Inflammatory macrophage treated with lipopolysaccharide for 1 hour (primary cell): ENCODE results near the gene TMTC2.
"Not testable (repeated sequence)": the region's sequence is repeated elsewhere in the genome, so short reads cannot be mapped to it uniquely, and the experiment has no call there.

ENCODE experiments used
- DNase-seq, 2 donors: peaks; one replicate each; pipeline ENCODE4 v3.0.0-alpha.2; 2020 to 2022

The TMTC2 gene

DNA sequence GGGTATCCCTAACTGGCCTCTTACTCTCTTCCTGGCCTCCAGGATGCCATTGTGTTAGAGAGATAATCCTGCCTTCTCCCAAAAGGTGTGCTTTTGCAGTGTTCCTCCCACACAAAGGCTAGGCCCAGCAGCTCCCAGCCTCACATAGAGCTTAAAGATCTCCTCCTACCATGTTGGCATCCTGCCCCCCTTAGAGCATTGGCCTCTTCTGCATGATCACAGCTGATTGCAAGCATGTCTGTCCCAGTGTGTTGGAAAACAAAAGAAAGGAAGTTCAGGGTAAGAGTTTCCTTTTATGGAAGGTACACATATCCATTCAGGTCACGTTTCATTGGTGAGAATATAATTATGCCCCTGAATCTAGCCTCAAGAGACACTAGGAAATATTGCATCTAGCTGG lies 405.4 kb downstream of the TMTC2 start:
- no peak for DNase-seq

DNA sequence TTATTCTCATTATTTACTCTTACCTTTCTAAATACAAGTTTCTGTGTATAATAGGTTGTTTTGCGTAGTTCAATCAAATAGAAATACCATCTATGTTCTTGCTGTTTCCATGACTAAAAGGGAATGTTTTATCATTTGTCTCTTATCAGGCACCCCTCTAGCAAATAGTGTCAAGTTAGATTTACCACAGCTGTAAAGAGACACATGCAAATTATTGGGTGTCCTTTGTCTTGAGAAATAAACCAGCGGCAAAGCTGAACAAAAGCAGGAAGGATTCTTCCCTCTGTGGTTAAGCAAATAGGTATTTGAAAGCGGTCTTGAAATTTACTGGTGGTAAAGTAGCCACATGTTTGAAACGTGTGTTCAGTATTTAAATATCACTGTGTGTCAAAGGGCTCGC lies 405.9 kb downstream of the TMTC2 start:
- no peak for DNase-seq

DNA sequence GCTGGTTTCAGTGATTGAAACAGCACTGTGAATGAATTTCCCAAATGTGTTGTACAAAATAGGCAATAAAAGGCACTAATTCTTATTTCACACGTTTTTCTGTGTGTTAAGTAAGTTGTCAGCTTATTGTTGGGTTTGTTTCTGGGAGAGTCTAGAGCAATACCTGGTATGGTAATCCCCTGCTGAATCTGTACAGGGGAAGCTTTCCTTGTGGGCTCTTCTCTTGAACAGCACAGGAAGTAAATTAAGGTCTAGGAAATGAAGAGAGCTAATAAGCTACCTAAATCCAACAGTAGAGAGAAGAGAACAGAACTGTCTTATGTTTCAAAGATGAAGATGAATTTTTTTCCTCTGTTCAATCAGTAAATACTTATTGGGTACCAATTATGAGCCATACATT lies 406.7 kb downstream of the TMTC2 start:
- DNase-seq = no peak

GRCh38 chr12:83097643-83098342 lies 411.1 kb downstream of the TMTC2 start:
- DNase-seq = no peak

DNA sequence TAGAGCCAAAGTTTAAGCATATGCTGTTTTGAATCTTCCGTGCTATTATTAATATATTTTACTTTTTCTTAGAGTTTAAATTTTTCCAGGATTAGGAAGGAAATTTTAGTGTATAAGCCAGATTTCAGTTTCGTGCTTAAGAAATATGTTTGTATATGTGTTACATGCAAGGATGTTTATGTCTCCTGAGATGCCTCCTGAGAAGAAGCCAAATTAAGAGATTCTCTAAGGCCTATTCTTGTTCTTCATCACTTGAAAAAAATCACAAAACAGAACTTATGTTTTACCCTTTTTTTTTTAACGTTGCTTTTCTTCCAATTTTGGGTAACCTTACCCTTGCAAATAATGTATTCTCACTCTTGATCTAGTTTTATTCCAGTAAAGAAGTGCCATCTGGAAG lies 412.7 kb downstream of the TMTC2 start:
- no peak for DNase-seq

- DNase-seq = no peak
These were observed 415.8 kb downstream of the TMTC2 start for GRCh38 chr12:83102499-83102898.

GRCh38 chr12:83106873-83107272 lies 420.2 kb downstream of the TMTC2 start:
- no peak for DNase-seq

- no peak for DNase-seq
These were observed 423.7 kb downstream of the TMTC2 start for GRCh38 chr12:83110424-83110823.

GRCh38 chr12:83113945-83114344 lies 427.2 kb downstream of the TMTC2 start:
- no peak for DNase-seq

DNA sequence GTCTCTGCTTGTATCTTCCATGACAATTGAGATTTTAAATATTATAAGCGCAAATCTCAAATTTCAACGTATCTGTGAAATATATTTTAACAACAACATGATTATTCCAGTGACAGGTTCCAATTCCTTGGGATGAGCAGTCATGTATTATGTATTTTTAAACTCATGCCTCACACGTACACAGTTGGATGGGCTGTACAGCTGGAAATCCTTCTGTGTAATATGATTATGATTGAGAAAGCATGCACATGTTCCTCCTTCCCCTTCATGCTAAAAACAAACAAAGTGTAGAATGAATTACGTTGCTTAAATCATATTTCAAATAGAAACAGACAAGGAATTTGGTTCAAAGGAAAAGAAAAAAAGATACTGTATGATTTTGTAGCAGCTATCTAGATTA lies 428.3 kb downstream of the TMTC2 start:
- DNase-seq = no peak

DNA sequence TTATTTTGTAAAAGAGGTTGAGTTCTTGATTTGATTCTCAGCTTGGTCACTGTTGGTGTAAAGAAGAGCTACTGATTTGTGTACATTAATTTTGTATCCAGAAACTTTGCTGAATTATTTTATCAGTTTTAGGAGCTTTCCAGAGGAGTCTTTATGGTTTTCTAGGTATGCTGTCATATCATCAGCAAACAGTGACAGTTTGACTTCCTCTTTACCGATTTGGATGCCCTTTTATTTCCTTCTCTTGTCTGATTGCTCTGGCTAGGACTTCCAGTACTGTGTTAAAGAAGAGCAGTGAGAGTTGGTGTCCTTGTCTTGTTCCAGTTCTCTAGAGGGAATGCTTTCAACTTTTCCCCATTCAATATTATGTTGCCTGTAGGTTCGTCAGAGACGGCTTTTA lies 431.2 kb downstream of the TMTC2 start:
- not testable (repeated sequence) for DNase-seq

DNA sequence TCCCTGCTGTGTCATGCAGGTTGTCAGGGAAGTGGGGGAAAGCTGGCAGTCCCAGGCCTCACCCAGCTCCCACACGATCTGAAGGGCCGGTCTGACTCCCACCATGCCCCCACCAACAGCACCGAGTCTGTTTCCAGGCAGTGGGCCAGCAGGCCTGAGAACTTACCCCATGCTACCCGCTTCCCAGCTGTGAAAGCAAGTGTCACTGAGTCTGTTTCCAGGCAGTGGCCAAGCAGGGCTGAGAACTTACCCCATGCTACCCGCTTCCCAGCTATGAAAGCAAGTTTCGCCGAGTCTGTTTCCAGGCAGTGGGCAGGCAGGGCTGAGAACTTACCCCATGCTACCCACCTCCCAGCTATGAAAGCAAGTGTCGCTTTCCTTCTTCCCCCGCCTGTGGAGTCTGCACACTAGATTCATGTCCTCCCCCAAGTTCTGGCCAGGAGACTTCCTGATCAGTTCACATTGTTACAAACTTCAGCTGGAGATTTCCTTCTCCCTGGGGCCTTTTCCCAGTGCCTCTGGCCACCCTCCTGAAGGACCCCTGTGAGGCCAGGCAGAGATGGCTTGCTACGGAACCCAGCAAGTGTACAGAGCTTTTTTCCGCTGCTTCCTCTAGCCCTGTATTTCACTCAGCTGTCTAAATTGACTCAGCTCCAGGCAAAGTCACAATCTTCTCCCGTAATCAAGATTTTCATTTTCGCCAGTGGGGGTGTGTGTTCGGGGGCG lies 435.4 kb downstream of the TMTC2 start:
- DNase-seq = no peak

- DNase-seq = no peak
These were observed 435.9 kb downstream of the TMTC2 start for GRCh38 chr12:83122623-83122934.

DNA sequence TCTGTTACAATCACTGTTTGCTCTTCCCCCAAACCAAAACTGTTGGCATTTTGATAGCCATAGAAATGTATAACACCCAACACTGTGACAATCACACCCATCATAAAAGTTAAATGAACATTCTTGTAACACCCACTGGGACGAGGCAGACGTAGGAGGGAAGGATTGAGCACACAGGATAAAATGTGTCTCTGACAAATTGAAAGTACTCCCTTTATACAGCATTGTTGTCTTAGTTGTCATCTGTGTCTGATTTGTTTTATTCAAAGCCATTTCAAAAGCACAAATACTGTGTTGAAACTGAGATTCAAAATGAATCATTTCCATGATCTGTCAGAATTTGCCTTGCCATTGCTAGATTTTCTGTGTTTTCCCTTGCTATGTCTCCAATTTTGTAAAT lies 436.3 kb downstream of the TMTC2 start:
- DNase-seq = no peak

DNA sequence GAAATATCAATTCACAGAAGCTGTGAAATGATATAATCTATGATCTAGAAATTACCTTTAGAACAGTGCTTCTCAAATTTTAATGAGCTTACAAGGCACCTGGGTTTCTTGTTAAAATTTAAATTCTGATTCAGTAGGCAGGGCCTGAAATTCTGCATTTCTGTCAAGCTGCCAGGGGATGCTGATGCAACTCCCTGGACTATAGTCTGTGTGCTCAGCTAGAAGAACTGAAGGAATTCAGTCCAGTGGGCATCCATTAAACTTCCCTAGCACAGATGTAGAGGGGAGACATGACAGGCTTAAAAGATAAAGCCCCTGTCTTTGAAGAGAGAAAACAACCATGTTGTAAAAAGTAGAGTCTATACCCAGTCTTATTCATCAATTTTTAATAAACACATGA lies 441.8 kb downstream of the TMTC2 start:
- no peak for DNase-seq

GRCh38 chr12:83130178-83130577 lies 443.5 kb downstream of the TMTC2 start:
- no peak for DNase-seq

DNA sequence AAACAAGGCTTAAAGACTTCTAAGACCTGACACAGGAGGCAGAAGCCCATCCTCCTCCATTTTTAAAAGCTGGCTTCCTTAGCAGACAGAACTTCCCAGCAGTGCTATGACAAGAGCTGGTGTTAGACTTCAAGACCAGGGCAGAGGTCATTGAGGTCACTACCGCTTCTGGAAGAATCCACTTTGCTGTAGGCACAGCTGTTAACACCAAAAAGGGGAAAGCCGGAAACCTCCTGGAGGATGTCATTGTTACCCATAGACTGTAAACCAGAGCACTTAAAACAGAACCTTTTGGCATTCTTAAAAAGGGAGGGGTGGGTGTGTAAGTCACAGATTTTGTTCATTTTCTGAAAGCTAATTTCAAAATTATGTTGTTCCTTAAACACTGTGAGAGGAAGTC lies 445.7 kb downstream of the TMTC2 start:
- DNase-seq = no peak

- DNase-seq = no peak
These were observed 449.7 kb downstream of the TMTC2 start for GRCh38 chr12:83136411-83136810.

DNA sequence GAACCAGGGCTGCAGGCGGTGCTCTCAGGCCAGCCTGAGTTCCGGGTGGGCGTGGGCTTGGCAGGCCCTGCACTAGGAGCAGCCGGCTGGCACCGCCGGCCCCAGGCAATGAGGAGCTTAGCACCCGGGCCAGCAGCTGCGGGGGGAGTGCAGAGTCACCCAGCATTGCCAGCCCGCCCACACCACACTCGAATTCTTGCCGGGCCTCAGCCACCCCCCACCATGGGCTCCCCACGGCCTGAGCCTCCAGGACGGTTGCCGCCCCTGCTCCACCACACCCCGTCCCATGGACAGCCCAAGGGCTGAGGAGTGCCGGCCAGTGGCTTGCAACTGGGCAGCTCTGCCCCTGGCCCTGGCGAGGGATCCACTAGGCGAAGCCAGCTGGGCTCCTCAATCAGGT lies 453.4 kb downstream of the TMTC2 start:
- no peak for DNase-seq

DNA sequence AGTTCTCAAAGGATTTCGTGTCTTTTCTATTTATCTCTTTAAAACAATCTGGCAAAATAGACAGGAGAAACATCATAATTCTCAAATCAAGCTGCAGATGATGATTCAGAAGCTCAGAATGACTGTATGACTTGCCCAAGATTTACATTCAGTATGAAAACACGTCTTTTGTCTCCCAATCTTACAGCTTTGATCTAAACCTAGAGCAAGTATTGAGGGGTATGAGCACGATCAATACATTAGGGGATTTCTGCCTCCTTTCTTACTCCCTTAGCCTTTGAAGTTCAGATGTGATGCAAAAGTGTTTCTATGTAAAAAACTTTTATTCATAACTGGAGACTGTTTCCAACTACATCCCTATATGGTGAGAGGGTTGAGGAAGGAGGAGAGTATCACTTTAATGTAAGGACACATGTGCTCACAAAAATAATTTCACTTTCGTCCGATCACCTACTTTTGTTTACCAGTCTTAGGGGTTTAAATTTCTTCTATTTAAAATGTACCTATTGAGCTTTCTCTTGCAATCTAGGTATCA lies 454.8 kb downstream of the TMTC2 start:
- no peak for DNase-seq

DNA sequence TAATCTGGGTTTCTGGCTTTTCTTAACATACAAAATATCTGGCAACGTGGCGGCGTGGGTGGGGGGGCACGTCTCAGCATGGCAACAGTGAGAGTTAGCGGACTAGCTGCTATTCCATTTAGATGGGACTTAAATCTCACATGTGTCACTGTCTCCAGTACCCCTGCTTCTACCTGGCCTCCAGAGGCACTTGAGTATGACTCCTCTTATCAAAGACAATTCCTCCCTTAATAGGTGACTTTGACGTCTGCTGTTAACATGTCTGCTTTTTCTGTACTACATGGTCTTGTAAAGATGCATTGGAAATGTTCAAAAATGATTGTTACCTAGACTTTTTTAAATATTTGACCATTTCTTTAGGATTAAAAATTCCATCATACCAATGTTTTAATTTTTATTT lies 456.2 kb downstream of the TMTC2 start:
- DNase-seq = no peak

DNA sequence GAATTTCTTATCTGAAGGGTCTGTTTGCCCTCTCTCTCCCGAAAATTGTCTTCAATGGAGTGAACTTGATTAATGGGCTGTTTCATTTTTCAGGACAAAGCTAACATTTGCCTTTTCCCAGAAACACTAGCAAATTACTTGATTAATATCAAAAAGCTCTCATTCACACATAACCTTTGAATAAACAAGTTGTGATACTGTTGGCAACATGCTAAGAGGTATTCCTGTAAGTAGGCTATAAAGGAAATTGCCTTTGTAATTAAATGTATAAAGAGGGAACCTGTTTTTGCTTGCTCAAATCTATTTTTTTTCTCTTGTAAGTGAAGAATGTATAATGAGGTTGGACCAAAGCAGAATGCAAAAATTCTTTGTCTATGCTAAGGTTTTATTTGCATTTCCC lies 457.2 kb downstream of the TMTC2 start:
- DNase-seq = no peak

DNA sequence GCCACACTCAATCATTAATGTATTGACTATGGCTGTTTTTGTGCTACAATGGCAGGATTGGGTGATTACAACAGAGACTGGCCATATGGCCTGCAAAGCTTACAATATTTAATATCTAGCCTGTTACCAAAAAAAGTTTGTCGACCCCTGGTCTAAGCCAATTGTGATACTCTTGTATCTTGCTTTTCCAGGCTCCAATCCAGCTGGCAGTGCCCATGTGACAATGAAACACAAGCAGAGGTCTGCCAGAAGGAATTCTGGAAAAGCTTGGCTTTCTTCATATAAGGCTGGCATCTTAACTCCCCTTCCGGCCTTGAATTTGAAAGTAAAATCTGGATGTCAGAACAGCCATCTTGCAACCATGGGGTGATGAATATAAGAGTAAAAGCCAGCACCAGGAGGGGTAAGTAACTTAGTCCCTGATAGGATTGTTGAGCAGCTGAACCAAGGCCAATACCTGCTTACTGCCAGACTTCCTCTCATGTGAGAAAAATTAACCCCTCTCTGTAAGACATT lies 458.7 kb downstream of the TMTC2 start:
- no peak for DNase-seq

DNA sequence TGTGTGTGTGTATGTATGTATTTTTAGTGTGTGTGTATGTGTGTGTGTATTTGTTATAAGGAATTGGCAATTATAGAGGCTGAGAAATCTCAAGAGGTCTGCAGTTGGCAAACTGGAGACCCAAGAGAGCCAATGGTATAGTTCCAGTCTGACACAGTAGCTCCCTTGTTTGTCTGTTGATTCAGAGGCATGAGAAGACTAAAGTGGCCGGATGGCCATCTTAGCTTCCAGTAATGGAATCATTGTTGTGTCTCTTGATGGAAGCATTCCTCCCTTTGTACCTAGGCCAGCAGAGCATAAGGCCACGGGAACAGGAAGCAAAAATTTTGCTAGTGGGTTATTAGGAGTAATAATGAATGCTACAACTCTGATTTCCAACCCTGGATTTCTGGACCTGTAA lies 460.6 kb downstream of the TMTC2 start:
- no peak for DNase-seq

- DNase-seq = no peak
These were observed 463.3 kb downstream of the TMTC2 start for GRCh38 chr12:83149987-83150386.
